ENCODE data around the gene SLC25A43.

DNA sequence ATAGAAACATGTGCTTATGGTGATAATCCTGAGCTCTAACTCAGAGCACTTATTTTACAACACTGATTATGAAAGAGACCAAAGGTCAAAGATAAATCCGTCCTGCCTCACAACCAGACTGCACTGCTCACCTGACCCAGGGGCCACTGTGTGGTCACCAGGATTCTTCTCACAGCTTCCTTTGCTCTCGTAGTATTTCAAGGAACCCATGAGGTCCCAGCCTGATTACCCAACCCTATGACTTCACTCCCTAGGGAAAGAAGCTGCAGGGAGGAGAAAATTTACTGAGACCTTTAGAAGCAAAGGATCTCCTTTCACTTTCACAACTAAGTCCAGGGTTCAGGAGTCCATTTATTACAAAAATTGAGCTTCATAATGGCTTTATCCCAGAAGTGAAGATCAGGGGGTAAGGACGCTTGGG lies 78.7 kb downstream of the SLC25A43 start:
- TF ChIP-seq, protein P1, sequence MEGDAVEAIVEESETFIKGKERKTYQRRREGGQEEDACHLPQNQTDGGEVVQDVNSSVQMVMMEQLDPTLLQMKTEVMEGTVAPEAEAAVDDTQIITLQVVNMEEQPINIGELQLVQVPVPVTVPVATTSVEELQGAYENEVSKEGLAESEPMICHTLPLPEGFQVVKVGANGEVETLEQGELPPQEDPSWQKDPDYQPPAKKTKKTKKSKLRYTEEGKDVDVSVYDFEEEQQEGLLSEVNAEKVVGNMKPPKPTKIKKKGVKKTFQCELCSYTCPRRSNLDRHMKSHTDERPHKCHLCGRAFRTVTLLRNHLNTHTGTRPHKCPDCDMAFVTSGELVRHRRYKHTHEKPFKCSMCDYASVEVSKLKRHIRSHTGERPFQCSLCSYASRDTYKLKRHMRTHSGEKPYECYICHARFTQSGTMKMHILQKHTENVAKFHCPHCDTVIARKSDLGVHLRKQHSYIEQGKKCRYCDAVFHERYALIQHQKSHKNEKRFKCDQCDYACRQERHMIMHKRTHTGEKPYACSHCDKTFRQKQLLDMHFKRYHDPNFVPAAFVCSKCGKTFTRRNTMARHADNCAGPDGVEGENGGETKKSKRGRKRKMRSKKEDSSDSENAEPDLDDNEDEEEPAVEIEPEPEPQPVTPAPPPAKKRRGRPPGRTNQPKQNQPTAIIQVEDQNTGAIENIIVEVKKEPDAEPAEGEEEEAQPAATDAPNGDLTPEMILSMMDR (conservative IDR thresholded peaks at IDR 0.05; ENCODE audit: low read depth, low read length), result no peak
- no peak for TF ChIP-seq EZH2 (IDR thresholded peaks at IDR 0.05; ENCODE audit: low read length, unreplicated experiment)

Measured in PC-3 (cell line).